K562 (cell line): ENCODE data around the gene PINK1. TPM values are rescaled to one million over a fixed set of nuclear protein-coding genes. Genes with fewer than 3 reads are reported as not detected.
A peak's percentile ranks its signal among the peaks of the same experiment; 100 is the strongest.

Experiments
- CHD1 ChIP-seq: fragments of 200-600 bp; sonication (generic); IDR thresholded peaks from one replicate; pipeline ENCODE4 v1.6.1; 2012; ENCODE audit warnings: mild to moderate bottlenecking, moderate library complexity, low read length, inconsistent platforms
- HNRNPL ChIP-seq: fragments of 200-400 bp; formaldehyde crosslinking; IDR thresholded peaks from 2 replicates; pipeline ENCODE4 v1.6.1; 2017; ENCODE audit warnings: low read depth, mild to moderate bottlenecking, low read length
- KAT2B ChIP-seq: IDR thresholded peaks from one replicate; pipeline ENCODE4 v1.6.1; 2012; ENCODE audit warnings: low read depth, mild to moderate bottlenecking, control low read depth, inconsistent platforms, low read length, moderate library complexity
- MCM3 ChIP-seq: fragments of 450-650 bp; IDR thresholded peaks from 2 replicates; pipeline ENCODE4 v1.6.1; 2016
- MYC ChIP-seq, 2 experiments: fragments of 250-450 bp in 1 of 2; sonication (Bioruptor Pico) in 1 of 2; IDR thresholded peaks; 2 replicates each; pipeline versions ENCODE4 v1.5.1 to v1.6.1; 2012 to 2021; ENCODE audit warnings: low read depth in 2 of 2, borderline replicate concordance in 1 of 2, improper control_type of control experiment in 1 of 2, low read length in 1 of 2, mild to moderate bottlenecking in 1 of 2, moderate library complexity in 1 of 2
- SMARCA5 ChIP-seq: fragments of 450-650 bp; IDR thresholded peaks from 2 replicates; pipeline ENCODE4 v1.6.1; 2016
- TRIM24 ChIP-seq, 2 experiments: fragments of 450-650 bp; IDR thresholded peaks; 2 replicates each; pipeline ENCODE4 v1.6.1; 2016
- ZKSCAN3 ChIP-seq: fragments of 250-450 bp; sonication (Bioruptor Pico); IDR thresholded peaks from 2 replicates; pipeline ENCODE4 v1.4.0; 2020
- ZNF324 ChIP-seq: fragments of 250-450 bp; sonication (Bioruptor Pico); IDR thresholded peaks from 2 replicates; pipeline ENCODE4 v1.4.0; 2020; ENCODE audit warnings: mild to moderate bottlenecking
- polyA plus RNA-seq, 8 experiments: library from polyadenylated mRNA; depleted of rRNA in 4 of 8; stranded (reverse) in 5 of 8; unstranded in 3 of 8; fragments of >200 nt; fragmentation: Nextera tagmentation in 2 of 8; fragmentation: Illumina TruSeq in 1 of 8; extraction: Ambion mirVana in 2 of 8; extraction: Trizol in 1 of 8; gene quantifications; 2 replicates each; pipeline versions ENCODE4 v1.2.1 to v1.2.3, GENCODE V29; 2011 to 2014; ENCODE audit warnings: inconsistent platforms in 1 of 8, missing spikeins in 1 of 8
- total RNA-seq, 7 experiments: library from RNA; depleted of rRNA in 6 of 7; stranded (reverse); fragments of >200 nt in 6 of 7; fragmentation: Illumina TruSeq in 2 of 7; extraction: Trizol in 2 of 7; gene quantifications; 2 replicates each; pipeline versions ENCODE4 v1.2.1 to v1.2.3, GENCODE V29; 2011 to 2021; ENCODE audit warnings: low replicate concordance in 1 of 7
- TF ChIP-seq, protein P1 (sequence below): sonication (generic); formaldehyde crosslinking; IDR thresholded peaks from 2 replicates; pipeline ENCODE4 v1.9.0; 2022; ENCODE audit warnings: mild to moderate bottlenecking, missing genetic modification reagents
- TF ChIP-seq, protein P2 (sequence below): fragments of 450-650 bp; IDR thresholded peaks from 2 replicates; pipeline ENCODE4 v1.7.0; 2016; ENCODE audit warnings: borderline replicate concordance
- TF ChIP-seq, protein P3 (sequence below): fragments of 250-450 bp; sonication (Bioruptor Pico); IDR thresholded peaks from 2 replicates; pipeline ENCODE4 v1.8.0; 2021; ENCODE audit warnings: mild to moderate bottlenecking, moderate library complexity
- TF ChIP-seq, protein P4 (sequence below): sonication (generic); formaldehyde crosslinking; IDR thresholded peaks from 2 replicates; pipeline ENCODE4 v1.8.0; 2023; ENCODE audit warnings: missing genetic modification reagents, mild to moderate bottlenecking, borderline replicate concordance
- TF ChIP-seq, protein P5 (sequence below): fragments of 450-650 bp; IDR thresholded peaks from 2 replicates; pipeline ENCODE4 v1.6.1; 2016; ENCODE audit warnings: missing biosample characterization, missing genetic modification characterization
- TF ChIP-seq, protein P6 (sequence below): sonication (generic); formaldehyde crosslinking; IDR thresholded peaks from 2 replicates; pipeline ENCODE4 v1.8.1; 2023; ENCODE audit warnings: mild to moderate bottlenecking, missing genetic modification reagents

Gene PINK1
- total and polyA plus RNA-seq, 9 of the 15 experiments (the other 6 are each of a cell fraction or from before 2014, with no cell fraction given) = 1.5 to 11.3 (median 6.8) TPM

DNA sequence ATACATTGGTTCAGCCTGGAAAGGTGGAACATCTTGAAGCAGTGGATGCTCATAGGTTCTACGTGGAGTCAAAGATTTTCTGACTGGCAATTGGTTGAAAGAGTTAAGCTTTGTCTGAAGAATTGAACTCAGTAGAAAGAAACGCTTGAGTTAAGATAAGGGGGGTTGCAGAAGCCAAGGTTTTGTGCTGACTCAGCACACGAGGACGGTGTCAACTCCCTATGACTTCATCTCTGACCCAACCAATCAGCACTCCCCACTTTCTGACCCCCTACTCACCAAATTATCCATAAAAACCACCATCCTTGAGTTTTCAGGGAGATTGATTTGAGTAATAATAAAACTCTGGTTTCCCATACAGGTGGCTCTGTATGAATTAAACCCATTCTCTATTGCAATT is 2.5 kb upstream of the PINK1 start (continued):
- no peak for TF ChIP-seq ZKSCAN3 (CRISPR knock-in tag)
- TF ChIP-seq, protein P1, sequence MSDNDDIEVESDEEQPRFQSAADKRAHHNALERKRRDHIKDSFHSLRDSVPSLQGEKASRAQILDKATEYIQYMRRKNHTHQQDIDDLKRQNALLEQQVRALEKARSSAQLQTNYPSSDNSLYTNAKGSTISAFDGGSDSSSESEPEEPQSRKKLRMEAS = no peak
- peak; percentile 29; the same call in 1 of the 2 replicates for TF ChIP-seq MYC (IDR thresholded peaks at IDR 0.05; ENCODE audit: low read depth, low read length)
- no peak for TF ChIP-seq MYC (CRISPR knock-in tag; IDR thresholded peaks at IDR 0.05; ENCODE audit: borderline replicate concordance, low read depth)
- TF ChIP-seq SMARCA5 = no peak
- TF ChIP-seq HNRNPL = no peak
- TF ChIP-seq ZNF324 (CRISPR knock-in tag) = no peak
- TF ChIP-seq, protein P2, sequence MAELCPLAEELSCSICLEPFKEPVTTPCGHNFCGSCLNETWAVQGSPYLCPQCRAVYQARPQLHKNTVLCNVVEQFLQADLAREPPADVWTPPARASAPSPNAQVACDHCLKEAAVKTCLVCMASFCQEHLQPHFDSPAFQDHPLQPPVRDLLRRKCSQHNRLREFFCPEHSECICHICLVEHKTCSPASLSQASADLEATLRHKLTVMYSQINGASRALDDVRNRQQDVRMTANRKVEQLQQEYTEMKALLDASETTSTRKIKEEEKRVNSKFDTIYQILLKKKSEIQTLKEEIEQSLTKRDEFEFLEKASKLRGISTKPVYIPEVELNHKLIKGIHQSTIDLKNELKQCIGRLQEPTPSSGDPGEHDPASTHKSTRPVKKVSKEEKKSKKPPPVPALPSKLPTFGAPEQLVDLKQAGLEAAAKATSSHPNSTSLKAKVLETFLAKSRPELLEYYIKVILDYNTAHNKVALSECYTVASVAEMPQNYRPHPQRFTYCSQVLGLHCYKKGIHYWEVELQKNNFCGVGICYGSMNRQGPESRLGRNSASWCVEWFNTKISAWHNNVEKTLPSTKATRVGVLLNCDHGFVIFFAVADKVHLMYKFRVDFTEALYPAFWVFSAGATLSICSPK = no peak
- TF ChIP-seq TRIM24 (IDR thresholded peaks at IDR 0.05) = peak; percentile 27 to 59; a peak in 3 of 4 replicates
- TF ChIP-seq, protein P3, sequence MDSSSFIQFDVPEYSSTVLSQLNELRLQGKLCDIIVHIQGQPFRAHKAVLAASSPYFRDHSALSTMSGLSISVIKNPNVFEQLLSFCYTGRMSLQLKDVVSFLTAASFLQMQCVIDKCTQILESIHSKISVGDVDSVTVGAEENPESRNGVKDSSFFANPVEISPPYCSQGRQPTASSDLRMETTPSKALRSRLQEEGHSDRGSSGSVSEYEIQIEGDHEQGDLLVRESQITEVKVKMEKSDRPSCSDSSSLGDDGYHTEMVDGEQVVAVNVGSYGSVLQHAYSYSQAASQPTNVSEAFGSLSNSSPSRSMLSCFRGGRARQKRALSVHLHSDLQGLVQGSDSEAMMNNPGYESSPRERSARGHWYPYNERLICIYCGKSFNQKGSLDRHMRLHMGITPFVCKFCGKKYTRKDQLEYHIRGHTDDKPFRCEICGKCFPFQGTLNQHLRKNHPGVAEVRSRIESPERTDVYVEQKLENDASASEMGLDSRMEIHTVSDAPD (CRISPR knock-in tag) = no peak
- TF ChIP-seq, protein P4, sequence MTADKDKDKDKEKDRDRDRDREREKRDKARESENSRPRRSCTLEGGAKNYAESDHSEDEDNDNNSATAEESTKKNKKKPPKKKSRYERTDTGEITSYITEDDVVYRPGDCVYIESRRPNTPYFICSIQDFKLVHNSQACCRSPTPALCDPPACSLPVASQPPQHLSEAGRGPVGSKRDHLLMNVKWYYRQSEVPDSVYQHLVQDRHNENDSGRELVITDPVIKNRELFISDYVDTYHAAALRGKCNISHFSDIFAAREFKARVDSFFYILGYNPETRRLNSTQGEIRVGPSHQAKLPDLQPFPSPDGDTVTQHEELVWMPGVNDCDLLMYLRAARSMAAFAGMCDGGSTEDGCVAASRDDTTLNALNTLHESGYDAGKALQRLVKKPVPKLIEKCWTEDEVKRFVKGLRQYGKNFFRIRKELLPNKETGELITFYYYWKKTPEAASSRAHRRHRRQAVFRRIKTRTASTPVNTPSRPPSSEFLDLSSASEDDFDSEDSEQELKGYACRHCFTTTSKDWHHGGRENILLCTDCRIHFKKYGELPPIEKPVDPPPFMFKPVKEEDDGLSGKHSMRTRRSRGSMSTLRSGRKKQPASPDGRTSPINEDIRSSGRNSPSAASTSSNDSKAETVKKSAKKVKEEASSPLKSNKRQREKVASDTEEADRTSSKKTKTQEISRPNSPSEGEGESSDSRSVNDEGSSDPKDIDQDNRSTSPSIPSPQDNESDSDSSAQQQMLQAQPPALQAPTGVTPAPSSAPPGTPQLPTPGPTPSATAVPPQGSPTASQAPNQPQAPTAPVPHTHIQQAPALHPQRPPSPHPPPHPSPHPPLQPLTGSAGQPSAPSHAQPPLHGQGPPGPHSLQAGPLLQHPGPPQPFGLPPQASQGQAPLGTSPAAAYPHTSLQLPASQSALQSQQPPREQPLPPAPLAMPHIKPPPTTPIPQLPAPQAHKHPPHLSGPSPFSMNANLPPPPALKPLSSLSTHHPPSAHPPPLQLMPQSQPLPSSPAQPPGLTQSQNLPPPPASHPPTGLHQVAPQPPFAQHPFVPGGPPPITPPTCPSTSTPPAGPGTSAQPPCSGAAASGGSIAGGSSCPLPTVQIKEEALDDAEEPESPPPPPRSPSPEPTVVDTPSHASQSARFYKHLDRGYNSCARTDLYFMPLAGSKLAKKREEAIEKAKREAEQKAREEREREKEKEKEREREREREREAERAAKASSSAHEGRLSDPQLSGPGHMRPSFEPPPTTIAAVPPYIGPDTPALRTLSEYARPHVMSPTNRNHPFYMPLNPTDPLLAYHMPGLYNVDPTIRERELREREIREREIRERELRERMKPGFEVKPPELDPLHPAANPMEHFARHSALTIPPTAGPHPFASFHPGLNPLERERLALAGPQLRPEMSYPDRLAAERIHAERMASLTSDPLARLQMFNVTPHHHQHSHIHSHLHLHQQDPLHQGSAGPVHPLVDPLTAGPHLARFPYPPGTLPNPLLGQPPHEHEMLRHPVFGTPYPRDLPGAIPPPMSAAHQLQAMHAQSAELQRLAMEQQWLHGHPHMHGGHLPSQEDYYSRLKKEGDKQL (CRISPR knock-in tag) = no peak
- TF ChIP-seq, protein P5, sequence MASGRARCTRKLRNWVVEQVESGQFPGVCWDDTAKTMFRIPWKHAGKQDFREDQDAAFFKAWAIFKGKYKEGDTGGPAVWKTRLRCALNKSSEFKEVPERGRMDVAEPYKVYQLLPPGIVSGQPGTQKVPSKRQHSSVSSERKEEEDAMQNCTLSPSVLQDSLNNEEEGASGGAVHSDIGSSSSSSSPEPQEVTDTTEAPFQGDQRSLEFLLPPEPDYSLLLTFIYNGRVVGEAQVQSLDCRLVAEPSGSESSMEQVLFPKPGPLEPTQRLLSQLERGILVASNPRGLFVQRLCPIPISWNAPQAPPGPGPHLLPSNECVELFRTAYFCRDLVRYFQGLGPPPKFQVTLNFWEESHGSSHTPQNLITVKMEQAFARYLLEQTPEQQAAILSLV = no peak
- no peak for TF ChIP-seq MCM3
- no peak for TF ChIP-seq KAT2B
- TF ChIP-seq, protein P6, sequence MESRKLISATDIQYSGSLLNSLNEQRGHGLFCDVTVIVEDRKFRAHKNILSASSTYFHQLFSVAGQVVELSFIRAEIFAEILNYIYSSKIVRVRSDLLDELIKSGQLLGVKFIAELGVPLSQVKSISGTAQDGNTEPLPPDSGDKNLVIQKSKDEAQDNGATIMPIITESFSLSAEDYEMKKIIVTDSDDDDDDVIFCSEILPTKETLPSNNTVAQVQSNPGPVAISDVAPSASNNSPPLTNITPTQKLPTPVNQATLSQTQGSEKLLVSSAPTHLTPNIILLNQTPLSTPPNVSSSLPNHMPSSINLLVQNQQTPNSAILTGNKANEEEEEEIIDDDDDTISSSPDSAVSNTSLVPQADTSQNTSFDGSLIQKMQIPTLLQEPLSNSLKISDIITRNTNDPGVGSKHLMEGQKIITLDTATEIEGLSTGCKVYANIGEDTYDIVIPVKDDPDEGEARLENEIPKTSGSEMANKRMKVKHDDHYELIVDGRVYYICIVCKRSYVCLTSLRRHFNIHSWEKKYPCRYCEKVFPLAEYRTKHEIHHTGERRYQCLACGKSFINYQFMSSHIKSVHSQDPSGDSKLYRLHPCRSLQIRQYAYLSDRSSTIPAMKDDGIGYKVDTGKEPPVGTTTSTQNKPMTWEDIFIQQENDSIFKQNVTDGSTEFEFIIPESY (CRISPR knock-in tag) = no peak
- TF ChIP-seq CHD1 = no peak
